NK-92 (cell line): ENCODE data around the gene DLX1.
"Not testable (repeated sequence)": the region's sequence is repeated elsewhere in the genome, so short reads cannot be mapped to it uniquely, and the experiment has no call there.

Experiments
- DNase-seq: peaks from one replicate; lab custom pipeline; 2025; ENCODE audit not compliant: unreplicated experiment; lab: John Stamatoyannopoulos, UW

Gene DLX1

DNA sequence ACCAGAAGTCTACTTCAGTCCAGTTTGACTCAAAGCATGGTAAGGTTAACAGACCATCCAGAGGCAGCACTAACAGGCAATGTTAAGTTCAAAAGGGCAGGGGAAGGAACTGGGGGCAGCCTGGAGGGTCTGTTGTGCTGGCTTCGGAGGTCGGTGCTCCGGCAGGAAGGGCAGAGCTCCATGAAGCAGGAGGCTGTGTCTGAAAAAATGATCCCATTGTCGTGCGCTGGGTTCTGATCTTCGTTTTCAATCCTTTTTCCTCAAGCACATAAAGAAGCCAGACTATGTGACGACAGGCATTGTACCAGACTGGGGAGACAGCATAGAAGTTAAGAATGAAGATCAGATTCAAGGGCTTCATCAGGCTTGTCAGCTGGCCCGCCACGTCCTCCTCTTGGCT, 21.9 kb upstream of the DLX1 start:
- DNase-seq, result no peak

DNA sequence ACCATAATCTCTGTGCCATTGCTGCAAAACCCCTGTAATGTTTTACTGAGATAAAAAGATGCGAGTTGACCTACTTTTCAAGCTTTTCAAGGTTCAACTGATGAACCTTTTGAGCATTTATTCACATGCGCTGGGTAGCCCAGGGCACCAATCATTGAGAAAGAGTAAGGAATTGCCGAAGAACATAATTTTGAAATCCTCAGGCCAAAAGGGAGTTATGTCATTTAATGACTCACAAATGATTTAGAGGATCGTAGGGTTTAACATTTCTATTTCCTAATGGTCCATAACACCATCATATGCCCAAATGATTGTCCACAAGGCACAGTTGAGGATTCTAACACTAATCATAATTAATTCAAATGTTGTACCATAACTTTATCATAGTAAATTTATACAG, 20.2 kb upstream of the DLX1 start:
- DNase-seq, result no peak

DNA sequence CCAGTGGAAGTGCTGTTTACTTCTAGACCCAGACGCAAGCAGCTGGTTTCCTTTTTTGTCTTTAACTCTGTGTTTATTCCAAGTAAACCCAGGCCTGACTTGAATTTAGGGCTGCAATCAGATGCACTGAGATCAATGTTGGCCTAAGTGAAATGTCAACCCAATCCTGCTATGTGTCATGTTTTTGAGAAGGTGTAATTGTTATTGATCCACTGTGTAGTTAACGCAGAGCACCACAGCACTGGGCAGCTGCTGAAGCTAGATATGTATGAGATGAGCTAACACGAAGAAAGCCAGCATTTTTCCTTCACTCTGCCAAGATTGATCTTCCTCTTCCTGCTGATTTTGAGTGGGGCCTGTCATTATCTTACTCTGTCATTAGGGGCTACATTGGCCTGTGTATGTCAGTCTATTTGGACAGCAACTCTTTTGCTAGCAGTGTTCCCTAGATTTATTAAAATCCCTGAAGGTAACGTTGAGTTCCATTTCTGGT, 18.9 kb upstream of the DLX1 start:
- DNase-seq, result no peak

DNA sequence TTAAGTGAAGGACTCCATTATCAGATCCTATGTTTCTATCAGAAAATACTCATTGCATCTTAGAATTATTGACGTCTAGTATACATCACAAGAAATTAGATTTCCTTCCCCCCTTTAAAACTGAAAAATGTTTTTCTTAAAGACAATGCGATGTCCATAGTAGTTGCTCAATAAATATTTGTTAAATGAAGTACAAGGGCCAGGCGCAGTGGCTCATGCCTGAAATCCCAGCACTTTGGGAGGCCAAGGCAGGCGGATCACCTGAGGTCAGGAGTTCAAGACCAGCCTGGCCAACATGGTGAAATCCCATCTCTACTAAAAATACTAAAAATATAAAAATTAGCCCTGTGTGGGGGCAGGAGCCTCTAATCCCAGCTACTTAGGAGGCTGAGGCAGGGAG, 17.4 kb upstream of the DLX1 start:
- DNase-seq, result not testable (repeated sequence)

DNA sequence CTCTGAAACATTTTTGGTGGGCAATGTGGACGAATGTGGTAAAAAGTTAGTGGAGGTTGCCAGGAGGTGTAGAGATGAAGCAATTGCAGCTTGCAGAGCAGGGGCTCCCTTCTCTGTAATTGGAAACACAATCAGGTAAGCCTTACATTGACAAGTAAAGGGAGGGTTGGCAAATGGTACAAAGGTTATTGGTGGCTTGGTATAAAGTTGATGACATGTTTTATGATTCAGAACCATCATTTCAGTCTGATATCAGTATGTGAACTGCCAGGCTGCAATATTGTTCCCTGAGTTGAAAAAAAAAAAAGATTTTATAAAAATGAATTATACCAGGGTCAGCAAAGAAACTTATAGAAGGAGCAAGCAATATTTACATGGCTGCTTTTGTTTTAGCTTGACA, 14.4 kb upstream of the DLX1 start:
- no peak for DNase-seq

DNA sequence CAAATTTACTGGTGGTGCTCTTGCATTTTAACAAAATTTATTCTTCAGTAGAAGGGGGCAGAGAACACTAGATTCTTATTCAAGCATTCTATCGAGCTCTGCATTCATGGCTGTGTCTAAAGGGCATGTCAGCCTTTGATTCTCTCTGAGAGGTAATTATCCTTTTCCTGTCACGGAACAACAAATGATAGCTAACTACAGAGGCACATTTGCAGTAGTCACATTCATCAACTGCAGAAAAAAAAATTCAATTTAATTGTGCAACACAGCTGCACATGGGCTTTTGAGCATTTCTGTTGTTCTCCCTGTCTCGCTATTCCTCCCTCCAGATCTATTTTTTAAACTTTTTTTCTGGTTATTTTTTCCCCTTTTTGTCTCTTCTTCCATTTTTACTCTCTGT, 13.0 kb upstream of the DLX1 start:
- no peak for DNase-seq

DNA sequence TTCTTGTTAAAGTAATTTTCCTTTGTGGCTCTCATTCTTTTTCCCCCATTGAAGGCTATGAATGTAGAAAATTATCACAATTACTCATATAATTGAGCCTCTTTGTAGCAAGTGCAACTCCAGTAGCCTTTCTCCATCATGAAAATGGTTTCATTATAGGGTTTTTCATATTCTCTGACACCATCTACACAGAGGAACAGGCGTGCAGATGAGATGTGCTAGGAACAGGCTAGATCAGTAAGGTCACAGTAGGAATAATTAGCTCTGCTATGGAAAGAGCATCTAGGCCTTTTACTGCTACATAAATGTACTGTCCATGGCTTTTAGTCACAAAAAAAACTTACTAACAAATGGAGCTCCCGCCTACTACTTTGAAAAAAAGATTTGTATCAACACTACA, 12.6 kb upstream of the DLX1 start:
- DNase-seq, result no peak

DNA sequence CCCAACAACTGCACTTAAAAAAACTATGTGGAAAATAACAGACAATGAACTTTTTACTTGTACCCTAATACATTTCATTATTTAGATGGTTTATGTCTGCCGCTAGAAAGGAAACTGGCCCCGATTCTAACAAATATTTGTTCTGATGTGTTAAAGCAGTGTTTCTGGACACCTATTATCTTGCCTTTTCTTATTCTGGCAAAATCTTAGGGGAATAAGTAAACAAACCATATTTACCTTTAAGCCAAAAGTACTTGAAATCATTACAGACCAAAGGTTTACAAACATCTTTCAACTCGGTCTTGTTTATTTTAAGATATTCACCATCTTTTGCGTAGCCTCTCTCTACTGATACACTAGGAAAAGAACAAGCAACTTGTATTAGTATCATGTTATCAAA, 11.8 kb upstream of the DLX1 start:
- no peak for DNase-seq

DNA sequence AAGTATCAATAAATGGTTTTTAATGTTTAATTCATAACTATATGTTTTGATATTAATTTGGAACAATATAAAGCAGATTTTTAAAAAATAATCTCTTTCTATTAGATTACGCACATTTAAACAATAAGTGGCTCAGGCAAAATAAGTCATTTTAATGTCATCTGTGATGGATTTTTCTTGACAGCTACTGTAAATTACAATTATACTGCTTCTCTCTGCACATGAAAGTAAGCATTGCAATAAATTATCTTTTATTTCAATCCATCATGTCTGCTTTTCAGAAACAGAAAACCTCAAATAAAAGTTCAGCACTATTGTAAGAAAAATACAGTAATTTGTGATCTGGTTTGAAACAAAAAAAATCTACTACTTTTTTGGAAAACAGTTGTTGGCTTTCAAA, 11.1 kb upstream of the DLX1 start:
- no peak for DNase-seq

DNA sequence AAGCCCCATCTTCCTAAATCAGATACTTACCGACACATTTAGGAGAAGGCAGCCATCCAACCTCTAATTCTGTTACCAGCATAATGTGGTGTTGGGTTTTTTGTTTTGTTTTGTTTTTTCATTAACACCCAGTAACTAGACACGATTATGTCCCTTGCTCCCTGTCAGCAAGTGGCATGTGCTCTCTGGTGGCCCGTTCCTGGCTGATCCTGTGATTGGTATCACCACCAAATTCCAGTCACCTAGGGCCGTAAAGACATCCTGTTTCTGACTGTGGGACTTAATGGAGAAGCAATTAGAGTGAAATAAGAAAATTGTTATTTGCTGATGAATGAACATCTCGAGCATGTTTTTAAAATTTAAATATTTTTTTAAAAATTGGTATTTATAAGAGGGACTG, 5.9 kb upstream of the DLX1 start:
- DNase-seq, result no peak

DNA sequence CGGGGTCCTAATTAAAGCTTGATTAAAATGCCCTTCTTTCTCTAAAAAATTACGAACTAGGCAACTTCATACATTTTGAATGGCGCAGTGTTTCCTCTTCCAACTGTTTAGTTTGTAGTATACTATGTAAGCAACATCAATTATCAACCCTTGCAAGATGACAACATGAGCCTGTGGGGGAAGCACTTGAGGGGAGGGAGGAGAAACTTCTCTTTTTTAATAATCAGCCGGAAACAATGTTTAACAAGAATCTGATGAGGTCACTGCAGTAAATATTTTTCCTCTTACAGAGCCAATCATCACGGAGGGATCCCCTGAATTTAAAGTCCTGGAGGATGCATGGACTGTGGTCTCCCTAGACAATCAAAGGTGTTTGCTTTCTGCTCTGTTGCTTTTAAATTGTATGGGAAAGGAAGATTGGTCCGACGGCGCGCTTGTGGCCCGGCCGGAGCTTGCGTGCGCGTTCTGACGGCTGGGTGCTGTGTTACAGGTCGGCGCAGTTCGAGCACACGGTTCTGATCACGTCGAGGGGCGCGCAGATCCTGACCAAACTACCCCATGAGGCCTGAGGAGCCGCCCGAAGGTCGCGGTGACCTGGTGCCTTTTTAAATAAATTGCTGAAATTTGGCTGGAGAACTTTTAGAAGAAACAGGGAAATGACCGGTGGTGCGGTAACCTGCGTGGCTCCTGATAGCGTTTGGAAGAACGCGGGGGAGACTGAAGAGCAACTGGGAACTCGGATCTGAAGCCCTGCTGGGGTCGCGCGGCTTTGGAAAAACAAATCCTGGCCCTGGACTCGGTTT, 5.3 kb upstream of the DLX1 start:
- DNase-seq, result no peak

DNA sequence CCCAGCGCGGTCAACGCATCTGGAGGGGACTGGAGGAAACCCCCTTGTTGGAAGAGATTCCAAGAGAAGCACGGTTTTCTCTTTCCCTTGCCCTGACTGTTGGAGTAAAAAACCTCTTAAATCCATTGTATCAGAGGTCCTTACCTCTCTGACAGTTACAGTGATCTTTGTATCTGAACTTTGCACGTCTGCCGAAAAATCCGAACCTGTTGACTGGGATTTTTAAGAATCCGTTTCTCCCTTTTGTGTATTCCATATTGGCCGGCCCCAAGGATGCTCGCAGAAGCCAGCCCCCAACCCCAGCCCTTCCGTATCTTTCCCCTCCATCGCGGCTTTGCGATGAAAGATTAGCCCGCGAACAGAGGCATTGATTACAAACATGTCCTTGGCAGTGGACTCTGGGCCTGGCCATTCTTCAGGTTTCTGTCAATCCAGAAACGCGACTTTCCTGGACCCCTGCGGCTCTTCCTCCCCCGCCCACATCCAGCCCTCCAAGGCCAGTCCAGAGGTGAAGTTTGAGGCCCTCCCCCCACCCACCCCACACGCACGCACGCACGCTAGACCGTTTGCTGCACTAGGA, 4.6 kb upstream of the DLX1 start:
- DNase-seq, result no peak

DNA sequence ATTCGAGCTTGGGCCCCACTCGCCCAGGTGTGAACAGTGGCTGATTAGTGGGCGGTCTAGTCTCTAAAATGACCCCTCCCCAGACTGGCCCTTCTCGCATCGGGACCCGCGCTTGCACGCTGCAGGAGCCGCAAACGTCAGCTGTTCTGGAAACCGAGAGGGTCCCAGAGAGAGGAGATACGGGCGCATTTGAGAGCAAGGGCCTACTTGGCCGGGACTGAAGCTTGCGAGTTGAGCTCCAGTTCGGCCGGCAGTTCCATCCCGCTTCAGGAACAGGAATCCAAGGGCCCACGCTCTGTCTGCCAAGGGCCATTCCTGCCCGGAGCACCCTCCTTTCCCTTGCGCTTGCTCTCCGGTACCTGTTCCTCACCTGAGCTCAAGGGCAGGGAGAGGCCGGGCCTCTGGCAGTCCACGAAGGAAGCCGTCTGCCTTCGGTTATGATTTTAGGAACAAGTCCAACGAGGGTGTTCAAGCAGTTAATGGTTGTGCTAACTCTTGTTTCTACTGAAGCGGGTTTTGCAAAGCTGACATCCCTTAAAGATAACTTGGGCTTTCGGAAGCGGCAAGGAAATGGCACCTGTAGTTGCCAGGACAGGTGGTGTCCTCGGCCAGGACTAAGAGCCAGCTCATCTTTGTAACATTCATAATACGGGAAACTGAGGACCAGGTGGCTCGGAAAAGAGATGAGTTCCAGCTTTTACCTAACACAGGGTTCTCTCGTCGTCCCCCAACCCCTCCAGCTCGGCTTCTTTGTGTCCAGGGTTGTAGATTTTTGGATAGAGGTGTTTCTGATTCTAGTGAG, 3.9 kb upstream of the DLX1 start:
- no peak for DNase-seq

DNA sequence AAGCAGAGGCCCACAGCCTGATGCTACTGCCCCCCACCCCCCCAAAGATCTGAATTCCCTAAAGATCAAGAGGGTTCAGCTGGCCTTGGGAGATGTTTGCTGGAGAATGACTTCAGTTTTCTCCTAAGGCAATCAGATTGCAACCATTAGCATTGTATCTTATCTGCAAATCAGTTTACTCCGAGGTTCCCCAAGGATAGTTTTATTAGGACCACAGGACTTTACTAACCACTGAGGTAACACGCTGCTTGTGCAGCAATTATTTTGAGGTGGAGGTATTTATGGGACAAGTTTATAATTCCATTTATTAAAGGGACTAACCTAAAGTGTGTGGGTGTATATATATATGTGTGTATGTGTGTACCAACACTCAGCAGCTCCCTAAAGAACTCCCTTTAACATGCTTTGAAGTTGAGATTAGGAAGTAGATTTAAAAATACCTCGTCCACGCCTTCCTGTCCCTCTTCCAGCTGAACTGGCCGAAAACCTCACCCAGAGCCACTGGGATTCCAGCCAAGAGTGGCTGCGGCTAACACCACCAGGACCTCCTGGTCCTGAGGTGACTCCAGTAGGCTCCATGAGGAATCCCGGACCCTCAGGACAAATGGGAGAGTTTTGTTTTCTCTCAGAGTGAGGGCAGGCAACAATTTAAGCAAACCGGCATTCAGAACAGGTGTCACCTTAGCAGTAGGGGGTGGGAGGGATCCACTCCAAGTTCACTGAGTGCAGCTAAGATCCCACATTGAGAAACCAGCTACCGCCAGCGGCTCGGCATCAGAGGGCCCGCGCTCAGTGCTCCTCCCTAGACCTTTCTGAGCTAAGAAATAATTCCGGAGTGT, 3.0 kb upstream of the DLX1 start:
- DNase-seq, result no peak

DNA sequence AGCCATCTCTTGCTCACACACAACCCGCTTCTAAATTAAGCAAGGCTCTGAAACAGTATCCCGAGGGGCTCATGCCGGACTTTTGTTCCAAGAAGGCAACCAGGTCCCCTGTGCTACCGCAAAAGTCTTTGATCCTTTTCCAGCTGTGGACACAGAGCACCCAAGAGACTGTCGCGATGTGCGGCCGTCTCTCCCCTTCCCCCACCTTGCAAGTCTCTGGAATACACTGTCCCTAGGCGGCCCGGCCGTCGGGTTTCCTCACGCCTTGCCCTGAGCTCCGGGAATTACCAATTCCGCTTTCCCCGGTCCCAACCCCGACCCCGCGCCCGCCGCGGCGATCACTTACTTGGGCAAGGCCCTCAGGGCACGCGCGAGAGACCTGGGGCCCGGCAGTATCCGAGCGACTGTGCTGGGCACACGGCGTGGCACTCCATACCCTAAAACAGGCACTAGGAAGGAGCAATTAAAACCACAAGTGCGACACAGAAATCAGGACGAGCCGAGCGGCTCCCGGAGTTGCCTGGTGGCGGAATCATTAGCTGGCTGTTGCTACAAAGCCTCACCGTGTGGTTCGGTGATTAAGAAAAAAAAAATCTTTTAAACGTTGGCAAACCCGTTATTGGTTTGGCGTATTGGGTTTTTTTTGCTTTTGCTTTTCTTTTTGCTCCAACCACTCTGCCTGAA, 2.2 kb upstream of the DLX1 start:
- DNase-seq, result no peak

DNA sequence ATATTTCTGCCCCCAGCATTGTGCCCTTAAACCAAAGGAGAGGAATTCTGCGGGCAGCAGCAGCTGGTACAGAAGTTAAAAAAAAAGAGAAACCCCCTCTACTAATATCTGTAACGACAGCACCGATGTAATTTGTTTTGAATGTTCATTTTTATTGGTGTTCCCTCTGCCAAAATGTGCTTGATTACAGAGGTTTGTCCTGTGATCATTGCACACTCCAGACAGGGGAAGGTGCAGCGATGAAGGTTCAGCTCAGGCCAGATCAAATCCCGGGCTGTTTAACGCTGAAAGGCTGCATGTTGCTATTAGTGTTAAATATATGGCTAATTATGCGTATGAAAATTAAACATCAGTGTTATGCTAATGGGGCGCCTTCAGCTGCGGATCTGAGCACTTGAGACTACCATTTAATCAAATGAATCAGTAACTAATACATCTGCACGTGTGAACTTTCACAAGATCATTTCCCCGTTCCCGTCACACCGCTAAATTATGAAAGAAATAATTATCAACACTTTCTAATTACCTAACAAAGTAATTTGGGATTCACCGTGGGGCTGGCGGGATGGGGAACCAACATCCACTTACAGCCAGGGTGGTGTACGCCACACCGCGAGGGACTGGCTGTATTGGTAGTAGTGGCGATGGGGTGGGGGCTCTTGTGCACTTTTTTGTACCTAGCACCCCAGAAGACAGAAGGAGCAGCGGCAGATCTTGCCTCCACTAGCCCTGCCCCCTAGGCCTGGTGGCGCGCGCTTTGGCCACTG, 1.5 kb upstream of the DLX1 start:
- no peak for DNase-seq

DNA sequence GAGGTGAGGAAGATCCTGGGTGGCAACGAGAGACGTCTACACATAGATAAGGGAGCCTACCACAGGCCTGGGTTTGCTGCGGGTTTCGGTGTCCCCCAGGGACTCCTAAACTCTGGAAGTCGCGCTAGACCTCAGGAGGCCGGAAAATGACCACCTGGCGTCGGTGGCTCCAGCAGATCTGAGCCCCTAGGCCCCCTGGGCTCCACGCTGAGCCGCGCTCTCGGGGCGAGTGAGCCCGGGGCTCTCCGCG, 987 bp upstream of the DLX1 start:
- no peak for DNase-seq

DNA sequence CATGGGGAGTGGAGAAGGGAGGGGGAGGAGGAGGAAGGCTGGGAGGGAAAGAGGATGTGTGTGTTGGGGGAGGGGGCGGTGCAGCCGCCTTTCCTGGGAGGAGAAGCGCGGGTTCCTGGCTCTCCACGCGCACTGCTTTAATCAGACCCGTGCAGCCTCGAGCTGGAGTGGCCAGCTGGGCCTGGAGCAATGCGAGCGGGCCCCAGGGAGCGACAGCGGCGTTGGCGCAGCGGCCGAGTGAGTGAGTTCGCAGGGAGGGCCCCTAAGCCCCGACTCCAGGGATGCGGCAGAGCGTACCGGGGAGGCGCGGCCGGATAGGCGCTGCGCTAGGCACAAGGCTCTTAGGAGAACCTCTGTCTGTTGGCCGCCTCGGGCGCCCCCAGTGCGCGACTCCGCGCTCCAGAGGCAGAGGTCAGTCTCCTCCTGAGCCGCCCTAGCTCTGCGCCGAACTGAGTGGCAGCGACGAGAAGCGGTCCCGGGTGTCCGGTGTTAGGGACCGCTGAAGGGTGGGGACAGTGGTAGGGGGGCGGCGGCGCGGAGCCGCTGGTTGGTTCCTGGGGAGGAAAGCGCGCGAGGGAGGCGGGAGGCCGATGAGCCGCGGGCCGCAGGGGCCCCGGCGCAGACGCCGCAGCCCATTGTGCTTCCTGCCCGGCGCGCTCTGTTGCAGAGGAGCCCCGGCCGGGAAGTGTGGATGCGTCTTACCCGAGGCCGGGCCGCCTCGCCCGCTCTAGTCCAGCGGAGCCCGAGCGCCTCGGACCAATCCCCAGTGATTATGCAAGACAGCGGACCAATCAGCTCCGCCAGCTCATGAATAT, 455 bp upstream of the DLX1 start:
- no peak for DNase-seq
